Endothelial cell of umbilical vein (primary cell): ENCODE results near the gene CIB2. TPM values are rescaled to one million over a fixed set of nuclear protein-coding genes. Genes with fewer than 3 reads are reported as not detected.
A peak's percentile ranks its signal among the peaks of the same experiment; 100 is the strongest.

Experiments
- BruUV-seq: library from RNA; stranded (reverse); fragments of 400-500 nt; replicated peaks from 2 replicates; lab custom pipeline; 2021; lab: Mats Ljungman, UMichigan
- CTCF ChIA-PET: fragments of 300-600, 350-600 bp; sonication (Branson Sonifier 250); formaldehyde crosslinking; loops from one replicate; lab custom pipeline; 2021; ENCODE audit warnings: antibody characterized with exemption, inconsistent platforms; lab: Charles Lee
- POLR2A ChIA-PET: fragments of 300-600, 350-600 bp; sonication (Branson Sonifier 250); formaldehyde crosslinking; loops from one replicate; lab custom pipeline; 2021; ENCODE audit warnings: antibody characterized with exemption, inconsistent platforms; lab: Charles Lee
- DNase-seq: peaks from one replicate; pipeline ENCODE4 v3.0.0-alpha.2; 2011; ENCODE audit warnings: low read depth, low spot score
- FAIRE-seq: peaks from 2 replicates; lab custom pipeline; 2011; peaks lifted over from hg19 to GRCh38; lab: Jason Lieb, UNC
- H2AFZ ChIP-seq: 2 replicates; pipeline ENCODE4 v1.6.0; 2012; ENCODE audit warnings: low read depth, low read length, control low read depth, inconsistent platforms
- H3K27ac ChIP-seq: 2 replicates; pipeline ENCODE4 v1.5.1; 2011; ENCODE audit warnings: low read depth, mild to moderate bottlenecking, control low read depth, low read length, moderate library complexity; ENCODE audit not compliant: insufficient read depth
- H3K27me3 ChIP-seq, 2 experiments: 2 replicates each; pipeline versions ENCODE4 v1.6.0 to v1.6.1; 2011; ENCODE audit warnings: low read length in 2 of 2, mixed read lengths in 1 of 2; ENCODE audit not compliant: control insufficient read depth in 2 of 2, insufficient read depth in 2 of 2
- H3K36me3 ChIP-seq, 2 experiments: 2 replicates in 1 of 2; 3 replicates in 1 of 2; pipeline ENCODE4 v1.5.1; 2011; ENCODE audit warnings: low read length in 2 of 2, mild to moderate bottlenecking in 1 of 2, moderate library complexity in 1 of 2; ENCODE audit not compliant: control insufficient read depth in 2 of 2, insufficient read depth in 2 of 2; ENCODE audit errors: extremely low read depth in 1 of 2
- H3K4me1 ChIP-seq: 3 replicates; pipeline ENCODE4 v1.5.1; 2011; ENCODE audit warnings: mild to moderate bottlenecking, low read length; ENCODE audit not compliant: control insufficient read depth, insufficient read depth; ENCODE audit errors: extremely low read depth
- H3K4me2 ChIP-seq: 2 replicates; pipeline ENCODE4 v1.6.1; 2011; ENCODE audit warnings: low read length, control low read depth, mixed read lengths; ENCODE audit not compliant: insufficient read depth
- H3K4me3 ChIP-seq, 3 experiments: fragments of 200-600 bp in 1 of 3; sonication (generic), shearing (Covaris generic) in 1 of 3; replicated peaks in 1 of 3; 2 replicates each; pipeline ENCODE4 v1.5.1; 2011 to 2016; ENCODE audit warnings: control low read depth in 3 of 3, low read length in 3 of 3, mild to moderate bottlenecking in 2 of 3, inconsistent platforms in 1 of 3, low read depth in 1 of 3, moderate library complexity in 1 of 3; ENCODE audit not compliant: insufficient read depth in 1 of 3
- H3K79me2 ChIP-seq: 2 replicates; pipeline ENCODE4 v1.6.0; 2012; ENCODE audit warnings: low read length, inconsistent platforms; ENCODE audit not compliant: control insufficient read depth, insufficient read depth
- H3K9ac ChIP-seq: replicated peaks from 2 replicates; pipeline ENCODE3; 2011; ENCODE audit warnings: low read length, control low read depth; ENCODE audit not compliant: insufficient read depth; ENCODE audit errors: extremely low read depth
- H3K9me1 ChIP-seq: replicated peaks from 3 replicates; pipeline ENCODE4 v1.6.0; 2011; ENCODE audit warnings: mild to moderate bottlenecking, low read length; ENCODE audit not compliant: control insufficient read depth, insufficient read depth; ENCODE audit errors: extremely low read depth
- H3K9me3 ChIP-seq: replicated peaks from 2 replicates; pipeline ENCODE4 v1.5.1; 2012; ENCODE audit warnings: low read length, inconsistent platforms; ENCODE audit not compliant: control insufficient read depth, insufficient read depth
- H4K20me1 ChIP-seq: replicated peaks from 2 replicates; pipeline ENCODE3; 2011; ENCODE audit warnings: mild to moderate bottlenecking, low read length; ENCODE audit not compliant: control insufficient read depth, insufficient read depth; ENCODE audit errors: extremely low read depth
- CTCF ChIP-seq, 2 donors: IDR thresholded peaks; 1 replicate in 1 of 2; 2 replicates in 1 of 2; pipeline ENCODE4 v1.5.1; 2011; ENCODE audit warnings: low read length in 2 of 2, mild to moderate bottlenecking in 2 of 2, moderate library complexity in 2 of 2, control low read depth in 1 of 2, inconsistent platforms in 1 of 2, low read depth in 1 of 2; ENCODE audit not compliant: insufficient read depth in 1 of 2; ENCODE audit errors: extremely low read depth in 1 of 2
- EZH2 ChIP-seq: IDR thresholded peaks from 2 replicates; pipeline ENCODE4 v1.6.1; 2012; ENCODE audit warnings: borderline replicate concordance, low read depth, mild to moderate bottlenecking, moderate library complexity, low read length, inconsistent platforms; ENCODE audit not compliant: severe bottlenecking
- FOS ChIP-seq: IDR thresholded peaks from 2 replicates; pipeline ENCODE4 v1.6.1; 2011; ENCODE audit warnings: mild to moderate bottlenecking, low read length, moderate library complexity, borderline replicate concordance; ENCODE audit not compliant: insufficient read depth
- GATA2 ChIP-seq: IDR thresholded peaks from 2 replicates; pipeline ENCODE4 v1.7.0; 2011; ENCODE audit warnings: low read depth, mild to moderate bottlenecking, moderate library complexity, mixed read lengths, low read length; ENCODE audit not compliant: insufficient read length, insufficient read depth
- JUN ChIP-seq: IDR thresholded peaks from 2 replicates; pipeline ENCODE4 v1.6.1; 2011; ENCODE audit warnings: borderline replicate concordance, low read depth; ENCODE audit not compliant: insufficient read length, insufficient read depth
- MAX ChIP-seq: IDR thresholded peaks from 2 replicates; pipeline ENCODE4 v1.6.1; 2011; ENCODE audit not compliant: insufficient read depth, insufficient read length
- MYC ChIP-seq: IDR thresholded peaks from one replicate; pipeline ENCODE4 v1.6.1; 2011; ENCODE audit warnings: mild to moderate bottlenecking, low read depth, low read length
- POLR2A ChIP-seq: IDR thresholded peaks from 2 replicates; pipeline ENCODE4 v1.6.1; 2012; ENCODE audit warnings: low read depth, mild to moderate bottlenecking, control low read depth, low read length
- POLR2AphosphoS5 ChIP-seq: IDR thresholded peaks from 2 replicates; pipeline ENCODE4 v1.6.1; 2012; ENCODE audit warnings: low read depth, mild to moderate bottlenecking, control low read depth, low read length, moderate library complexity; ENCODE audit not compliant: insufficient read depth
- dilution Hi-C: fragments of 300-500 bp; cut with MboI; formaldehyde crosslinking; loops from one replicate; pipeline ENCODE4 v1.15.0; 2019; ENCODE audit warnings: low sequenced_read_pairs; ENCODE audit not compliant: extremely low pct_ligation_motif_present
- intact Hi-C: fragments of 100-400 bp; cut with micrococcal nuclease; formaldehyde crosslinking; loops from one replicate; pipeline ENCODE4 v1.10.0; 2022
- polyA plus RNA-seq, 4 experiments: library from polyadenylated mRNA; depleted of rRNA in 3 of 4; stranded (reverse) in 3 of 4; unstranded in 1 of 4; fragments of >200 nt; gene quantifications; 2 replicates each; pipeline versions ENCODE4 v1.2.1 to v1.2.3, GENCODE V29; 2011 to 2012; ENCODE audit warnings: missing spikeins in 1 of 4
- total RNA-seq: library from RNA; stranded (reverse); gene quantifications from 2 replicates; pipeline ENCODE4 v1.2.3, GENCODE V29; 2021

The CIB2 gene
- total and polyA plus RNA-seq, 2 donors (not counting 3 experiments of a cell fraction or from before 2014, with no cell fraction given): 4.0 to 7.7 TPM

- TF ChIP-seq POLR2A (peak; percentile 59), FOS (no peak), MAX (no peak), EZH2 (no peak), JUN (no peak), CTCF (IDR thresholded peaks at IDR 0.05; ENCODE audit: extremely low read depth in 1 of 2, insufficient read depth in 1 of 2, low read depth in 1 of 2, low read length in 2 of 2) (no peak), MYC (no peak), POLR2AphosphoS5 (peak; percentile 48), GATA2 (no peak)
- H3K27me3 ChIP-seq: no peaks in the 10 kb centered on the region
- H3K9me1 ChIP-seq: no peaks in the 10 kb centered on the region
- H2AFZ ChIP-seq: peak within 1 kb of the TSS; percentile 88
- CTCF ChIA-PET: interaction anchor here (2.4 to 2.5 kb wide), 2 partner anchors 31 kb away, joined by 12 to 14 read pairs; no protein-coding TSS in a partner anchor
- H3K4me2 ChIP-seq: peak within 1 kb of the TSS; percentile 70
- H3K9ac ChIP-seq: peak within 1 kb of the TSS; percentile 36
- POLR2A ChIA-PET: no interaction called here
- H3K79me2 ChIP-seq: peaks cover 42% of the 10 kb centered on the region
- BruUV-seq: no TSS peak
- DNase-seq: peak; percentile 51
- no peaks in the 10 kb centered on the region for H4K20me1 ChIP-seq
- peak within 1 kb of the TSS; percentile 56 to 84 (median 63) for H3K4me3 ChIP-seq
- no peaks in the 10 kb centered on the region for H3K9me3 ChIP-seq
- dilution Hi-C loops: no loop called here
- H3K27ac ChIP-seq: peak within 1 kb of the TSS; percentile 87
- no peaks in the 10 kb centered on the region for H3K36me3 ChIP-seq
- intact Hi-C loops: loop anchor here (1.0 to 2.0 kb wide), 5 partner anchors 8 to 76 kb away; no protein-coding TSS in a partner anchor
- H3K4me1 ChIP-seq: peaks cover 17% of the 10 kb centered on the region
- peak; percentile 54 for FAIRE-seq
Measured at GRCh38 chr15:78077053-78077870, 54.0 kb downstream of the CIB2 start, which contains the start of gene TBC1D2B. Gene TBC1D2B (minus strand): TSS chr15:78077711. CDS start chr15:78077652, 59 bp downstream.
